Esophagus muscularis mucosa (tissue), 4 donors: ENCODE data around the gene ST6GALNAC3. TPM values are rescaled to one million over a fixed set of nuclear protein-coding genes. Genes with fewer than 3 reads are reported as not detected.
"Not testable (repeated sequence)": the region's sequence is repeated elsewhere in the genome, so short reads cannot be mapped to it uniquely, and the experiment has no call there.

Source experiments
- DNase-seq: peaks from one replicate; pipeline ENCODE4 v3.0.0-alpha.2; 2017; ENCODE audit errors: extremely low spot score
- H3K27ac ChIP-seq, 4 donors: fragments of 200-600 bp; sonication (generic); replicated peaks in 1 of 4; 1 replicate in 3 of 4; 2 replicates in 1 of 4; pipeline ENCODE4 v1.5.1; 2016 to 2019; ENCODE audit warnings: mild to moderate bottlenecking in 1 of 4
- H3K27me3 ChIP-seq, 4 donors: fragments of 200-600 bp; sonication (generic); one replicate each; pipeline versions ENCODE4 v1.5.1 to v1.6.0; 2016 to 2019
- H3K36me3 ChIP-seq, 4 donors: fragments of 200-600 bp; sonication (generic); one replicate each; pipeline ENCODE4 v1.5.1; 2016 to 2019
- H3K4me1 ChIP-seq, 4 donors: fragments of 200-600 bp; sonication (generic); one replicate each; pipeline ENCODE4 v1.5.1; 2016 to 2019
- H3K4me3 ChIP-seq, 4 donors: fragments of 200-600 bp; sonication (generic); 1 replicate in 2 of 4; 2 replicates in 2 of 4; pipeline ENCODE4 v1.5.1; 2016 to 2019; ENCODE audit warnings: mild to moderate bottlenecking in 4 of 4, moderate library complexity in 1 of 4
- H3K9me3 ChIP-seq, 4 donors: fragments of 200-600 bp; sonication (generic); 1 replicate in 3 of 4; 2 replicates in 1 of 4; pipeline ENCODE4 v1.5.1; 2016 to 2019
- EP300 ChIP-seq: sonication (generic); formaldehyde crosslinking; IDR thresholded peaks from one replicate; pipeline ENCODE4 v1.6.1; 2017; ENCODE audit warnings: antibody characterized with exemption
- POLR2A ChIP-seq: fragments of 450-650 bp; IDR thresholded peaks from one replicate; pipeline ENCODE4 v1.6.1; 2017; ENCODE audit warnings: antibody characterized with exemption, moderate library complexity, mild to moderate bottlenecking, low read depth
- POLR2AphosphoS5 ChIP-seq, 2 donors: sonication (generic); formaldehyde crosslinking; IDR thresholded peaks; one replicate each; pipeline ENCODE4 v1.6.1; 2017; ENCODE audit warnings: antibody characterized with exemption in 2 of 2
- WGBS: methylation state at CpG from one replicate; pipeline ENCODE4 v1.1.5; 2018; 5-methylcytosine and 5-hydroxymethylcytosine counted together
- intact Hi-C: fragments of 100-400 bp; cut with DNase I; formaldehyde crosslinking; loops from one replicate; pipeline ENCODE4 v1.15.1; 2023
- total RNA-seq, 4 donors: library from RNA; depleted of rRNA; stranded (reverse); fragments of >200 nt; gene quantifications; one replicate each; pipeline versions ENCODE4 v1.1.0 to v1.2.1, GENCODE V29; 2016
- TF ChIP-seq, protein P1 (sequence below), 3 experiments: fragments of 200-600 bp in 2 of 3; fragments of 450-650 bp in 1 of 3; sonication (generic) in 2 of 3; IDR thresholded peaks; one replicate each; pipeline ENCODE4 v1.5.1; 2017 to 2019; ENCODE audit warnings: antibody characterized with exemption in 3 of 3, mild to moderate bottlenecking in 2 of 3, moderate library complexity in 1 of 3

Gene ST6GALNAC3
- total RNA-seq, 4 donors from 2014 or later = 2.1 to 6.8 (median 4.8) TPM

DNA sequence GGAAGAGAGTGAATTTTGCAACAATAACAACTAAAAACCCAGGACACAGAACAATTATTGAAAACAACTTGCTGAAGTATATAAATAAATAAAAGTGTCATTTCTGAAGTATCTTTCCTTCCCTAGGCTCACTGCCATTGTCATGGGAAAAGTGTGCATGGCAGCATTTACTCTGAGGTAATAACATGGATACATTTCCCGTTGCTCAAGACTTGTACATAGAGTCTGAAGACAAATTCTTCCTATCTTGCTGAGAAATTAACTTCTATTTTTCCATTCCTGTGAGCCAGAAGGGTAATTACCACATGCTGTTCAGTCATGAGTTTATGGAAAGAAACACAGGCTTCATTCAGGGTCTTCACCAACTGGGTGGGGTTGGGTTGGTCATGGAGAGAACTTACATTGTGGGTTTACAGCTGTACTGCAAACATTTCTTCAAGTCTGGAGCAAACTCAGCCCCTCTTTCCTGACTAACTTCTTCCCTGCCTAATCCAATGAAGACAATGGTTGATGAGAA is 32.2 kb downstream of the ST6GALNAC3 start:
- Histone ChIP-seq H3K9me3 (no peaks in the 10 kb centered on the region), H3K36me3 (no peaks in the 10 kb centered on the region), H3K4me3 (no peak overlapping the region), H3K27me3 (no peaks in the 10 kb centered on the region), H3K27ac (no peak overlapping the region), H3K4me1 (peaks cover 0 to 17% (median 9%) of the 10 kb centered on the region in 4 donors)
- WGBS = 84% methylated on average over 1 of the region's 1 CpG
- no peak for DNase-seq
- intact Hi-C loops = no loop called here
- no peak for TF ChIP-seq POLR2A
- TF ChIP-seq EP300 = no peak

DNA sequence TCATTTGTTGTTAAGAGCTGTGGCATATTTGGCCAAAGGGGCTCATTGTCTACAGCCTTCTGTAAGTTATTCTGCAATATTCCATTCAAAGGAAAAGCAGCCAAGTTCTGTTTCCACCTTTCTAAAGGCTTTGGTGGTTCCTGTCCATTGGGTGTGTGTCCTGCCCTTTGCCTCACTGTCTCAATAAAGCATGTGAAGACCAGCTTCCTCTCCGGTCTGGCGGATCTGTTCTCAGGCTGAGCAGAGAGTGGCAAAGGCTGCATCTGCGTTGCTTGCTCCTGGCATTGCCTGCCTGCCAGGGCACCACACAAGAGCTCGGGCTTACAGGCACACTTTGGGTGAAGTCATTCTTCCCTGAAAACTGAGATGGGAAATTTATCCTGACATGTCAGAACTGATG is 34.9 kb downstream of the ST6GALNAC3 start:
- DNase-seq = no peak
- intact Hi-C loops = no loop called here
- WGBS = 65% methylated on average over 3 of the region's 4 CpGs
- no peaks in the 10 kb centered on the region for H3K9me3 ChIP-seq
- H3K27ac ChIP-seq = no peak overlapping the region
- H3K36me3 ChIP-seq = no peaks in the 10 kb centered on the region
- TF ChIP-seq, protein P1, sequence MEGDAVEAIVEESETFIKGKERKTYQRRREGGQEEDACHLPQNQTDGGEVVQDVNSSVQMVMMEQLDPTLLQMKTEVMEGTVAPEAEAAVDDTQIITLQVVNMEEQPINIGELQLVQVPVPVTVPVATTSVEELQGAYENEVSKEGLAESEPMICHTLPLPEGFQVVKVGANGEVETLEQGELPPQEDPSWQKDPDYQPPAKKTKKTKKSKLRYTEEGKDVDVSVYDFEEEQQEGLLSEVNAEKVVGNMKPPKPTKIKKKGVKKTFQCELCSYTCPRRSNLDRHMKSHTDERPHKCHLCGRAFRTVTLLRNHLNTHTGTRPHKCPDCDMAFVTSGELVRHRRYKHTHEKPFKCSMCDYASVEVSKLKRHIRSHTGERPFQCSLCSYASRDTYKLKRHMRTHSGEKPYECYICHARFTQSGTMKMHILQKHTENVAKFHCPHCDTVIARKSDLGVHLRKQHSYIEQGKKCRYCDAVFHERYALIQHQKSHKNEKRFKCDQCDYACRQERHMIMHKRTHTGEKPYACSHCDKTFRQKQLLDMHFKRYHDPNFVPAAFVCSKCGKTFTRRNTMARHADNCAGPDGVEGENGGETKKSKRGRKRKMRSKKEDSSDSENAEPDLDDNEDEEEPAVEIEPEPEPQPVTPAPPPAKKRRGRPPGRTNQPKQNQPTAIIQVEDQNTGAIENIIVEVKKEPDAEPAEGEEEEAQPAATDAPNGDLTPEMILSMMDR (IDR thresholded peaks at IDR 0.05) = no peak
- no peak for TF ChIP-seq EP300
- no peak for TF ChIP-seq POLR2A
- TF ChIP-seq POLR2AphosphoS5 (IDR thresholded peaks at IDR 0.05) = no peak
- H3K4me3 ChIP-seq = no peak overlapping the region
- peaks cover 0 to 17% (median 9%) of the 10 kb centered on the region in 4 donors for H3K4me1 ChIP-seq
- H3K27me3 ChIP-seq = no peaks in the 10 kb centered on the region

DNA sequence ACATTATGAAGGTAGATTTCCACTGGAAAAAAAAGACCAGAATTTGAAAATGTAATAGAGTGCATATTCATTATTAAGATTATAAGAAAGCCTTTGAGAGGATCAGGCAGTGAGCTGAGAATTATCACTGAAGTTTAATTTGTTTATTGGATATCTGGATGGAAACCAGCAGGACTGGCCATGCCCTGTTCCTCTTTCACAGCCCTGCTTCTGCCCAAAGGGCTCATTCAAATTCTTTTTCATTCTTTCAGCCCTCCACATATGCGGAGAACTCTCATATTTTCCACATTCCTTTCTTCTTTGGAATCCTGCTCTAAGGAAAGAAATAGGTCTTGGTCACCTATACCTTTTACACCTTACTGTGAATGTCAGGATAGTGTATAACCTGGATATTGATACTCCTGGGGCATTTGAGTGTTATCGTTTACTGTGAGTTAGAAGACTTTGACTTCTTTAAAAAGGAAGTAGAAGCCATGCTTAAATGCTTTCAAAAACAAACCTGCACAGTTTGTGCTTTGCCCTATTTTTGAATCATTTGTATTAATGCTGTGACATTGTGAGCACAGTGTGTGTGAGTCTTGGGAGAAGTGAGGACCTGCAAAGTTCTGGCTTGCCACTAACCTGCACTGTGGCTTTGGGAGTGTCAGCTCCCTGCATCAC is 35.5 kb downstream of the ST6GALNAC3 start:
- H3K27ac ChIP-seq = no peak overlapping the region
- H3K9me3 ChIP-seq = no peaks in the 10 kb centered on the region
- 70% methylated on average over 2 of the region's 2 CpGs for WGBS
- peaks cover 0 to 17% (median 9%) of the 10 kb centered on the region in 4 donors for H3K4me1 ChIP-seq
- no peaks in the 10 kb centered on the region for H3K27me3 ChIP-seq
- intact Hi-C loops = no loop called here
- TF ChIP-seq POLR2AphosphoS5 (IDR thresholded peaks at IDR 0.05) = no peak
- TF ChIP-seq, protein P1 (IDR thresholded peaks at IDR 0.05) = no peak
- TF ChIP-seq EP300 = no peak
- TF ChIP-seq POLR2A = no peak
- no peak for DNase-seq
- H3K36me3 ChIP-seq = no peaks in the 10 kb centered on the region
- H3K4me3 ChIP-seq = no peak overlapping the region

DNA sequence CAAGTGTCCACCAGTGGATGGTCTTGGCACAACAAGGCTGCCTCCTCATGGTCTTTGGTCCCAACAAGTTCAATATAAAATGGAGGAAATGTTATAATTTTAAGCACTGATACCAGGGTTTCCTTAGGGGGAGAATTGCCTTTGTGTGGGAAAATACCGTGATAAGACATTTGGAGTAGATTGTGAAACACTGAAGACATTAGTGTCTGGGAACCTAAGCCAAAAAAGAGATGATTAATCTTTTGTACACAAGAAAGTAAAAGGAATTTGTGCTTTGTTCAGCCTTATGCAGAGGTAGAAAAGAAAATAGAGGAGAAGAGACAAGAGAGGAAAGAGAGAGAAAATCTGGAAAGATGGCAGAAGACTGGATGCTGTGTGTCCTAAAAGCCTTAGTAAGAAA is 36.1 kb downstream of the ST6GALNAC3 start:
- no peaks in the 10 kb centered on the region for H3K36me3 ChIP-seq
- no peak overlapping the region for H3K4me3 ChIP-seq
- intact Hi-C loops = no loop called here
- H3K27me3 ChIP-seq = no peaks in the 10 kb centered on the region
- no peak for DNase-seq
- H3K27ac ChIP-seq = no peak overlapping the region
- WGBS = 50% methylated on average over 1 of the region's 1 CpG
- no peaks in the 10 kb centered on the region for H3K9me3 ChIP-seq
- TF ChIP-seq EP300 (no peak), POLR2A (no peak), POLR2AphosphoS5 (IDR thresholded peaks at IDR 0.05) (no peak)
- TF ChIP-seq, protein P1 (IDR thresholded peaks at IDR 0.05) = no peak
- peaks cover 0 to 17% (median 9%) of the 10 kb centered on the region in 4 donors for H3K4me1 ChIP-seq

DNA sequence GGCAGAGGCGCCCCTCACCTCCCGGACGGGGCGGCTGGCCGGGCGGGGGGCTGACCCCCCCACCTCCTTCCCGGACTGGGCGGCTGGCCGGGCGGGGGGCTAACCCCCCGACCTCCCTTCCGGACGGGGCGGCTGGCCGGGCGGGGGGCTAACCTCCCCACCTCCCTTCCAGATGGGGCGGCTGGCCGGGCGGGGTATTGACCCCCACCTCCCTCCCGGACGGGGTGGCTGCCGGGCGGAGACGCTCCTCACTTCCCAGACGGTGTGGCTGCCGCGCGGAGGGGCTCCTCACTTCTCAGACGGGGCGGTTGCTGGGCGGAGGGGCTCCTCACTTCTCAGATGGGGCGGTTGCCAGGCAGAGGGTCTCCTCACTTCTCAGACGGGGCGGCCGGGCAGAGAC is 37.8 kb downstream of the ST6GALNAC3 start:
- intact Hi-C loops, H3K36me3 ChIP-seq, H3K9me3 ChIP-seq, H3K4me3 ChIP-seq, H3K27me3 ChIP-seq, H3K27ac ChIP-seq, DNase-seq: not testable (repeated sequence)
- H3K4me1 ChIP-seq = peaks cover 0 to 17% (median 9%) of the 10 kb centered on the region in 4 donors
- 100% methylated on average over 15 of the region's 35 CpGs for WGBS

DNA sequence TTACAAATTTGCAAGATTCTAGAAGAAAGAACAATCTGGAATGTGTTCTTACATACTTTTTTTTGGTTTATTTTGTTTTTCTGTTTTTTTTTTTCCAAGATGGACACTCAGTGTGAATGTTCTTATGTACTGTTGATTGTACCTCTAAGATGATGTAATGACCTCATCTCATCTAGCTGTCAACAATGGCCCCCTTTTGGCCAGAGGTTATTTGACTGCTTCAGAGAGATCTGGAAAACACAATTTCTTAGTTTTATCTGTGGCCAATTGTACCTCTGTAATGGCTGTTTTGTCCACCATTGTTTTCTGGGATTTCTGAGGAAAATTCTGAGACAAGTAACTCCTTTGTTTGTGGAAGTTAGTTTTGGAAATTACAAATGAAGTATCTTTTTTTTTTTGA is 38.9 kb downstream of the ST6GALNAC3 start:
- DNase-seq = no peak
- intact Hi-C loops = no loop called here
- TF ChIP-seq, protein P1 (IDR thresholded peaks at IDR 0.05) = no peak
- TF ChIP-seq EP300 (no peak), POLR2A (no peak), POLR2AphosphoS5 (IDR thresholded peaks at IDR 0.05) (no peak)
- Histone ChIP-seq H3K27me3 (no peaks in the 10 kb centered on the region), H3K9me3 (no peaks in the 10 kb centered on the region), H3K4me1 (peaks cover 0 to 17% (median 9%) of the 10 kb centered on the region in 4 donors), H3K36me3 (no peaks in the 10 kb centered on the region), H3K4me3 (no peak overlapping the region), H3K27ac (no peak overlapping the region)
